MM.1S (cell line): Measurements from ENCODE around the gene HTRA3.

ENCODE experiments used
- DNase-seq: peaks from one replicate; pipeline ENCODE4 v3.0.0-alpha.2; 2015
- H2AFZ ChIP-seq: fragments of 300-600 bp; sonication (generic); 2 replicates; pipeline ENCODE4 v1.6.0; 2016; ENCODE audit warnings: antibody characterized with exemption, low read length
- H3F3A ChIP-seq: fragments of 300-600 bp; sonication (generic); 2 replicates; pipeline ENCODE4 v1.6.1; 2016; ENCODE audit warnings: mild to moderate bottlenecking, antibody characterized with exemption, low read length, moderate library complexity, mixed read lengths; ENCODE audit not compliant: insufficient read depth
- H3K27ac ChIP-seq: fragments of 300-600 bp; sonication (generic); 2 replicates; pipeline ENCODE4 v1.5.1; 2016; ENCODE audit warnings: mild to moderate bottlenecking, low read length
- H3K27me3 ChIP-seq: fragments of 300-600 bp; sonication (generic); replicated peaks from 2 replicates; pipeline ENCODE4 v1.6.0; 2016; ENCODE audit warnings: low read length; ENCODE audit not compliant: insufficient read depth
- H3K36me3 ChIP-seq: fragments of 300-600 bp; sonication (generic); replicated peaks from 2 replicates; pipeline ENCODE4 v1.6.1; 2016; ENCODE audit warnings: mild to moderate bottlenecking, low read length, mixed read lengths; ENCODE audit not compliant: insufficient read depth
- H3K4me1 ChIP-seq: fragments of 300-600 bp; sonication (generic); 2 replicates; pipeline ENCODE4 v1.6.1; 2016; ENCODE audit warnings: low read length, mixed read lengths
- H3K4me2 ChIP-seq: fragments of 300-600 bp; sonication (generic); 2 replicates; pipeline ENCODE4 v1.6.0; 2016; ENCODE audit warnings: low read depth, low read length
- H3K4me3 ChIP-seq: fragments of 300-600 bp; sonication (generic); 2 replicates; pipeline ENCODE4 v1.5.1; 2016; ENCODE audit warnings: low read length, mixed read lengths
- H3K79me2 ChIP-seq: fragments of 300-600 bp; sonication (generic); 2 replicates; pipeline ENCODE4 v1.6.1; 2016; ENCODE audit warnings: mixed run types, low read length, mixed read lengths
- H3K9ac ChIP-seq: fragments of 300-600 bp; sonication (generic); 2 replicates; pipeline ENCODE4 v1.6.1; 2016; ENCODE audit warnings: low read length, mixed read lengths
- H3K9me2 ChIP-seq: fragments of 300-600 bp; sonication (generic); replicated peaks from 2 replicates; pipeline ENCODE4 v1.6.1; 2016; ENCODE audit warnings: mild to moderate bottlenecking, low read length, mixed read lengths; ENCODE audit not compliant: insufficient read depth
- H3K9me3 ChIP-seq: fragments of 300-600 bp; sonication (generic); replicated peaks from 2 replicates; pipeline ENCODE4 v1.6.1; 2016; ENCODE audit warnings: mild to moderate bottlenecking, low read length, mixed read lengths; ENCODE audit not compliant: insufficient read depth
- H4K20me1 ChIP-seq: fragments of 300-600 bp; sonication (generic); 2 replicates; pipeline ENCODE4 v1.6.1; 2016; ENCODE audit warnings: mild to moderate bottlenecking, low read length, moderate library complexity, mixed read lengths; ENCODE audit not compliant: insufficient read depth
- CTCF ChIP-seq: fragments of 300-600 bp; sonication (generic); IDR thresholded peaks from 2 replicates; pipeline ENCODE4 v1.5.1; 2016; ENCODE audit warnings: antibody characterized with exemption, low read length, mixed read lengths
- EZH2 ChIP-seq: fragments of 300-600 bp; sonication (generic); optimal IDR thresholded peaks from 2 replicates; pipeline ENCODE3; 2017; ENCODE audit warnings: low read depth, mild to moderate bottlenecking, antibody characterized with exemption, low read length, mixed read lengths
- EZH2phosphoT487 ChIP-seq: fragments of 300-600 bp; sonication (generic); IDR thresholded peaks from 2 replicates; pipeline ENCODE4 v1.6.1; 2018; ENCODE audit warnings: antibody characterized with exemption, low read length

The HTRA3 gene

GRCh38 chr4:8264106-8264505 lies 5.4 kb upstream of the HTRA3 start:
- Histone ChIP-seq H4K20me1 (no peaks in the 10 kb centered on the region), H3K79me2 (no peaks in the 10 kb centered on the region), H2AFZ (no peak overlapping the region), H3K27ac (no peak overlapping the region), H3K9ac (no peak overlapping the region), H3K4me1 (no peaks in the 10 kb centered on the region), H3K9me3 (no peaks in the 10 kb centered on the region), H3K4me2 (no peak overlapping the region), H3K9me2 (no peaks in the 10 kb centered on the region), H3F3A (no peaks in the 10 kb centered on the region), H3K27me3 (peaks cover 99% of the 10 kb centered on the region), H3K36me3 (no peaks in the 10 kb centered on the region), H3K4me3 (no peak overlapping the region)
- no peak for TF ChIP-seq EZH2
- no peak for TF ChIP-seq CTCF
- TF ChIP-seq EZH2phosphoT487: no peak
- no peak for DNase-seq

DNA sequence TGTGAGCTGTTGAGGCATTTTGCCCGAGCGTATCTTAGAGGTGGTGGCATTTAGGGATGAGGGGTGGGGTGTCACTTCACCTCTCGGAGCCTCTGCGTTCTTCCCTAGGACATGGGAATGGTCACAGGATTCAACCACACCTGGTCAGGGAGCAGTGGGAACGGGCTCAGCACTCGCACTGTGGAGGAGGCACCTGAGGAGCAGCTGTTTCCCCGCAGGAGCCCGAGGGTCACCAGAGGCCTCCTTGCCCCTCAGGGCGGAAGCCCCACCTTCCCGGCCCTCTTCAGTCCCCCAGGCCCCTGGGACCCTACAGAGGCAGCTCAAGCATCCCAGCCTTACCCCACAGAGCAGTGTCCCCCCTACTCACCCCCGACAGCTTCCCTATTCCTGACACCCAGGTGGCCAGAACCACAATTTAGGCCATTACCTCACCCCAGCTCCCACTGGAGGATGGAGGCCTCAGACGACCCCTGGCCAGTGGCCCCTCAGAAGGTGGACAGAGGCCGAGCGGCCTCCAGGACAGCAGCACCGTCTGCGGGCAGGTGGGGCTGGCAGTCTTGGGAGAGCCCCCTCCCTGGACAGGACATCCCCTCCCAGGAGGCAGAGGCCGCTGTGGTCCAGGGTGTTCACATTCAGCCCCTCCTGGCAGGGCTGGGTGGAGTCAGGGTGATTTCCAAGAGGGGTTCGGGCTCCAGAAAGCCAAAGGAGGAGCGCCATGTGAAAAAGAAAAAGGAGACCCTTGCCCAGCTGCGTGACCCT lies 4.2 kb upstream of the HTRA3 start:
- no peak for DNase-seq
- Histone ChIP-seq H2AFZ (no peak overlapping the region), H4K20me1 (no peaks in the 10 kb centered on the region), H3K9me2 (no peaks in the 10 kb centered on the region), H3K4me2 (no peak overlapping the region), H3K9me3 (no peaks in the 10 kb centered on the region), H3K36me3 (no peaks in the 10 kb centered on the region), H3K4me1 (no peaks in the 10 kb centered on the region), H3K27me3 (peaks cover 95% of the 10 kb centered on the region), H3K4me3 (no peak overlapping the region), H3K79me2 (no peaks in the 10 kb centered on the region), H3K27ac (no peak overlapping the region), H3F3A (no peaks in the 10 kb centered on the region), H3K9ac (no peak overlapping the region)
- TF ChIP-seq EZH2 (no peak), EZH2phosphoT487 (no peak), CTCF (no peak)

GRCh38 chr4:8266088-8266487 lies 3.5 kb upstream of the HTRA3 start:
- Histone ChIP-seq H3K4me1 (no peaks in the 10 kb centered on the region), H3K36me3 (no peaks in the 10 kb centered on the region)
- TF ChIP-seq EZH2 (no peak), EZH2phosphoT487 (no peak), CTCF (no peak)

More at GRCh38 chr4:8266088-8266487, 3.5 kb upstream of the HTRA3 start:
- no peaks in the 10 kb centered on the region for H3K9me2 ChIP-seq
- DNase-seq: no peak
- peaks cover 95% of the 10 kb centered on the region for H3K27me3 ChIP-seq
- no peaks in the 10 kb centered on the region for H3F3A ChIP-seq
- no peak overlapping the region for H3K9ac ChIP-seq
- H3K79me2 ChIP-seq: no peaks in the 10 kb centered on the region
- H4K20me1 ChIP-seq: no peaks in the 10 kb centered on the region
- H3K9me3 ChIP-seq: no peaks in the 10 kb centered on the region
- H2AFZ ChIP-seq: no peak overlapping the region
- H3K4me3 ChIP-seq: no peak overlapping the region
- no peak overlapping the region for H3K27ac ChIP-seq
- H3K4me2 ChIP-seq: no peak overlapping the region
